Measurements from ENCODE around the gene CDK14.

Gene CDK14

GRCh38 chr7:90972906-90973550, 376.9 kb downstream of the CDK14 start:
- no peak for DNase-seq

GRCh38 chr7:90977056-90977455, 380.9 kb downstream of the CDK14 start:
- no peak for DNase-seq

DNA sequence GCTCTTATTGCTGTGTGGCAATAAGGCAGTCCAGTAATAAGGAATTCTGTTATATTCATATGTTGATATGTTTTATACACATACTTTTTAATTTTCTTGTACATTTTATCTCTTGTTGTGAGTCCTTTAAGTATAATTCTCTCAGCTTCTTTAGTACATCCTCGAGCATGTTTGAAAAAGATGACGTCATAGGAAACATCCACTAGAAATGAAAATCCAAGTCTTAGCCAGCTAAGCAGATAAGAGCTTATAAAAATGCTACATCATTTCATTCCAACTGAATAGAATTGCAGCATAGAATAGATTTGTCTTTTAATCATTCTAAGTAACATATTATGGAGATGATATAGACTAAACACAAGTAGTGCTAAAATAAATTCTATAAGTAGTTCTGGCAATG, 384.4 kb downstream of the CDK14 start:
- DNase-seq, result no peak

DNA sequence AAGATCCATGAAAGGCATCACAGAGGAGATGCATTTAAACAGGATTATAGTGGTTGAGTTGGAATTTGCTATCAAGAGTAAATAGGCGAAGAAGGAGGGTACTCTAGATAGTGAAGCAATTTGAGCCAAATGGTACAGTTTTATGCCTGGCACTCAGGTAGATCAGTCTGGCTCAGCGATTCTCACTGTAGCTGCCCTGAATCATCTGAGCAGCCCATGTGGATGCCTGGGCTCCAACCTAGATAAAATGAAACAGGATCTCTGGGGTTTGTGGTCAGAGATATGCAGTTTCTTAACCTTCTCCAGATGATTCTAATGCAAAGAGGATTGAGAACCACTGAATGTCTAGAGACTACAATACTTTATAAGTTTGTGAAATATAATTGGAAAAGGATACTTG, 386.1 kb downstream of the CDK14 start:
- no peak for DNase-seq

DNA sequence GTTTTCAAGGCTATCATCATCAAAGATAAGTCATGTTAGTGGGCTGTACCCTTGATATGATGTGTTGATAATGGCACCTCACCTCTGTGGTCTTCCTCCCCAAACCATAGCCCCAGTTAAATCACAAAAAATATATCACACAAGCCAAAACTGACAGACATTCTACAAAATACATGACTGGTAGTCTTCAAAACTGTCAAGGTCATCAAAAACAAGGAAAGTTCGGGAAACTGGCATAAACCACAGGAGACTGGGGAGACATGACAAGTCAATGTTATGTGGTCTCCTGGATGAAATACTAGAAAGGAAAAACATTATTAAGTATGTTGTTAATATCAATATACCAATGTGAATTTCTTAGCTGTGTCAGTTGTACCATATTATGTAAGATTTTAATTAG, 388.6 kb downstream of the CDK14 start:
- DNase-seq, result no peak

DNA sequence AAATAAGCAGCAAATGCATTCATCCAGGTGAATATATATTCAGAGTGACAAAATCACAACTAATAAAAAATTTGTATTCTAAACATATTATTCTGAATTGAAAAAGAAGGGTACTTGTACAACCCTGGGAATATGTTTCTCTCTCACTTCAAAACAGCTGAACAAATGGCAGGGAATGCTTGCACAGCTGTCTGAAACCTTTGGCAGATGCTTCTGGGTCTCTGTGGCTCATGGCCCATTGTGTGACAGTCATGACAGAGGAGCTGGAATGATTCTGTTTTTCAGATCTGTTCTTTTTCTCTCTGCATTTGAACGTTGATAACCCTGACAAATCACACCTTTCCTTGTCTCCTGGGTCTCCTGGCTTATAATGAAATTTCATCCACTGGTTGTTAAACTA, 392.4 kb downstream of the CDK14 start:
- peak; percentile 67 to 94 for DNase-seq

DNA sequence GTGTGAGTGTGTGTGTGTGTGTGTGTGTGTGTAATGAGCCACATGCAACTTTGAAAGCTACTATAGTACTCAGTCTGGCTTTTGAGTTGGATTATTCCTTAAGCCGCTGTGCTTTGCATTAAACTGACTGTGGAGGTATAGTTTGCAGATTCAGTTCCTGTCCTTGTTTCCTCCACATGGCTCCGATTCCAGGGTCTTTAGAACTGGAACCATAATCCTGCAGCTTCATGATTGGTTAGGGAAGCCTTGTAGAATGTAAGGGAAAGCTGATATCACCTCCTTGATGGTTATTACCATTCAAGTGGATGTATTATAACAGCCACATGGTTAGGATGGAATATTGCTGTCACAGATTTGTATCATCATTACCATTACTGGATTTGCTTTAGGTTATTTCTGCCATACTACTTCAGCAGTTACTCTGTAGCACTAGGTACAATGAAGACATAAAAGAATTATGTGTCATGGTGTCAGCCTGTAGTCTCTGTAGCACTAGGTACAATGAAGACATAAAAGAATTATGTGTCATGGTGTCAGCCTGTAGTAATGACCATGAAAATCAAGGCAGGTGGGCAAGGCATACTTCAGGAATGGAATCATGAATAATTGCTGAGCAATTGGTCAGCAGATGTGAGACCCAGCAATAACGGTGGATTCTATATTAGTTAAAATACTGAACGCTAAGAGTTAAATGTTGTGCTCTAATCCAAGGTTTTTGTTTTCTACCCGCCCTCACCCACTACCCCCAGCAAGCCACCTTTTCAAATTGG, 393.1 kb downstream of the CDK14 start:
- DNase-seq, result peak; percentile 19 to 65

DNA sequence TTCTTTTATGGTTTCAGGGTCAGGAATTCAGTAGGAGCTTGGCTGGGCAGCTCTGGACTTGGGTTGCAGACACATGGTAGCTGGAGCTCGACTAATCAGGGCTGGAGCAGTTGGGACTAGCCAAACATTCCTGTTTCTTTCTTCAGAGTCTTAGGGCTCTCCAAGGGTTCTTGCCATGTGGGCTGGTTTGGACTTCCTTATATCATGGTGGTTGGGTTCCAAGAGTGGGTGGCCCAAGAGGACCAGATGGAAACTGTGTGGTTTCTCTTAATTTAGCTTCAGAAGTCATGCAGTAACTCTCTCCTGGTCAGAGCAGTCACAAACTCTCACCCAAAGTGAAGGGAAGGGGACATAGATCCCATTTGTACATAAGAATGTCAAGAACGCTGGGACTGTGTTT, 398.0 kb downstream of the CDK14 start:
- DNase-seq, result no peak

DNA sequence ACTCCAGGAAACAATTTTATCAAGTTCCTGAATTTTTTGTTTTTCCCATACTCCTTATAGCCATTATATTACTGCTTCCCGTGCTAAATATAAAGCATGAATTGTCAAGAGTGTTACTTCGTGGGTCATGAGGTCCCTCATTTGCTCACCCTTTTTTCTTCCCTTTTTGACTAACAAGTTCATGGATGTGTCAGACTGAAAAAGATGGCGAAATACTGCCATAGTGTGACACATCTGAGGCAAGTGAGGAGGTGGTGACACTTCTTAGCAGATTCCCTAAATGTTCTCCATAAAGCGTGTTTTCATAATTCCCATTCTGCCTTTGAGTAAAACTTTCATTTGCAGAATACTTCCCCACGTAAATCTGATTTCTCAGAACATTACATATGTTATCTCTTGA, 398.5 kb downstream of the CDK14 start:
- no peak for DNase-seq

DNA sequence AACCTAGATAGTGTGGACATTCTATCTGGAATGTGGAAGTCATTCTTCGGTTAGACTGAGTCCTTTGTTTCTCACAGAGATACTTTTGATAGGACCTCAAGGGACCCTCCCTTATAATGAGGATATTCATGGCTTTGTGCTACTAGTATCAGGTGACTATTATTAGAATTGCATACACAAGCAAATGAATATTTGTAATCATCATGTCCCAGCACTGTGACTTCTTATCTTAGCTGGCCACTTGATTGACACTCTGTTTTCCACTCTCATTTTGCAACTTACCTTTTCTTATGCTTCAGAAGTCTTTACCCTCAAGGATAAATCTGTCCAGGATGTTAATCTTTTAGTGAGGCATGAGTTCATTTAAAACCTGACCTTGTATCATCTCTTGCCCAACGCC, 399.9 kb downstream of the CDK14 start:
- DNase-seq, result no peak

- no peak for DNase-seq
Measured at GRCh38 chr7:90999989-91000979, 404.2 kb downstream of the CDK14 start.

DNA sequence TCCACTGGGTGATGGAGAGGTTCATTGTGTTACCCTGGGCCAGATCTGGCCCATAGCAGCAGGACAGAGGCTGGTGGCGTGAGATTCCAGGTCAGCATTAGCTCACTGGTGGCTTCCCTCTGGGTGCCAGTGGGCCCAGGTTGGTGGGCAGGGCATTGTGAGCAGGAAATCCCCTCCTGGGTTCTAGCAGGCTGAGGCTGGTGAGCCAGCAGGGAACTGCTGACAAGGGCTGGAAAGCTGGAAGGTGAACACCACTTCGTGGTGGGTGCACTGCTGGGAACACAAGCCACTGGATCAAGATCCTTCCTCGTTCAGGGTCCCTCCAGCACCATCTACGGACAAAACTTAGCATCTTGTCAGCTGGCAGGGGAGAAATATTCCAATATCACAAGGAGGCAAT, 408.9 kb downstream of the CDK14 start:
- DNase-seq, result no peak

GRCh38 chr7:91005841-91006240, 409.7 kb downstream of the CDK14 start:
- no peak for DNase-seq

- no peak for DNase-seq
Measured at GRCh38 chr7:91007371-91007770, 411.2 kb downstream of the CDK14 start.

DNA sequence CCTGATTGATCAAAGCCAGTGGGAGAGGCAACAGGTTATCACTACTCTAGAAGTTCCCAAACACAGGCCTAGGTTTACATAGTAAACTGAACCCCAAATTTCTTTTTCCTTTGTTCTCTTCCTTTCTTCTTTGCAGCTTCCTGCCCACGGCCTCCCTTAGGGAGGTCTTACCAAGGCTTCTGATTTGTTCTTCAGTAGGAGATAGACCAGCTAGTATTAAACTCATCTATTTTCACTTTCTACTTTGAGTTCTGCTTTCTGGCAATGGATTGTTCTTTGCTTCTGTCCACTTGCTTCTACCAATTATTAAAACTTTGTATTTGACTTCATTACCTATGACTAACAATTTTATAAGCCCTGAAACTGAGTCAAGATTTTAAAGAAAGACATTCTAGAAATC, 417.0 kb downstream of the CDK14 start:
- no peak for DNase-seq

DNA sequence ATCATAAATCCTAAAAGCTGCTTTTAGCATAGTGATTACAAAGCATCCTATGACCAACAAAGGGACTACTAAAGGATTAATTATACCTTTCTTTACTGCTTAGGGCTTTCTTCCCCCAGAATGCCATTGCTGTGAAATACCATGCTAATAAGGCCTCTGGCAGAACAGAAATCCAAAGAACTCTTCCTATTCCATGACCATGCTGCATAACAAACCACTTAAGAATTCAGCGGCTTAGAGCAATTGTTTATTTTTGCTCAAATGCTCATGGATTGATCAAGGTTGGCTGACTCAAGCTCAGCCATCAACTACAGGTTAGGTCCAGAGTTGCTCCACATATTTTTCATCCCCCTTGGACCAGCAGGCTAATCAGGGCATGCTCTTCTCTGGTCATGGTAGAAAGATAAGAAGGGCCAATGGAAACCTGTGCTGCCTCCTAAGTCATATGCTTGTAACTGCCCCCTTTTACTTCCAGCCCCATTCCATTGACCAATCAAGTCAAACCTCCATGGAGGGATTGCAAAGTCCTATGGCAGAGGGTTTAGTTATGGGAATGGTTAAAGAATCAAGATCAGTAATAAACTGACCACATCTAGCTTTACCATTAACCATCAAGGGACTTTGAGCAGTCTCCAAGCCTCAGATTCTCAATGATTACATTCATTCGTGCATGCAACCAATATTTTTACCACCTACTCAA, 423.7 kb downstream of the CDK14 start:
- DNase-seq, result no peak

- no peak for DNase-seq
Measured at GRCh38 chr7:91020636-91021385, 424.7 kb downstream of the CDK14 start.

DNA sequence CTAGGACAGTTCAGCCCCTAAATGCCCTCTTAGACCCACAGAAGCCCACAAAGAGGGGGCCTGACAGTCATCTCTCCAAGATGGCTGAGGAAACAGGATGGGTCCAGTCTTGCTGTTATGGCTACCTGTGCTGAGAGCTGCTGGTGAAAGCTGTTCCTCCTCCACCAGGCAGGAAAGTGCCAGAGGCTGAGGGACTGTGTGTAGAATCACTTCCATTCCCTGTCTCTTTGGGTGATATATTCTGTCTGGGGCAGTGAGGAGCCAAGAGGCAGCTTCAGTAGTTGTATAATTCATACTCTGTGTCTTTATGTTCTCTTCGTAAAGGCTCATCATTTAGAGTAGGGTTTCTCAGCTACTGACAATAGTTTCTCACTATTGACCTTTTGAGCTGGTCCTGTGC, 425.8 kb downstream of the CDK14 start:
- no peak for DNase-seq

DNA sequence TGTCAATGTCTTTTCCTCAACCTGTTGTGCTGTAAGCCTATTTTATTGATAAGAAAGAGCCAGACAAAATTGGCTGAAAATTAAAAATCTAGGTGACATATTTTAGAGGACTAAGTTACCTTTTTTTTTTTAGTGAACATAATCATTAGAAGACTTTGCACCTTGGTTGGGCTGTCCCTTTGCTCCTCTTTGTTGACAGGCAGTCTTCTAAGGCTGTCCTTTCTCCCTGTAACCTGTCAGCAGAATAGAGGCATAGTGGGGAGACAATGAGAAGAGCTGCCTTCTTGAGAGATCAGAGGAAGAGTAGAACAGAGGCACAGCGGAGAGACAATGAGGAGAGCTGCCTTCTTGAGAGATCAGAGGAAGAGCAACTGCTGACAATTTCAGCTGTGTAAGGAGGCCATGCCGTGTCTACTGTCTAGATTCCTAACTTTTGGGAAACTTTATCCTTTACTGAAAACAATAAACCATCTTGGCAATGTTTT, 429.8 kb downstream of the CDK14 start:
- no peak for DNase-seq

GRCh38 chr7:91029688-91030087, 433.6 kb downstream of the CDK14 start:
- DNase-seq, result no peak

DNA sequence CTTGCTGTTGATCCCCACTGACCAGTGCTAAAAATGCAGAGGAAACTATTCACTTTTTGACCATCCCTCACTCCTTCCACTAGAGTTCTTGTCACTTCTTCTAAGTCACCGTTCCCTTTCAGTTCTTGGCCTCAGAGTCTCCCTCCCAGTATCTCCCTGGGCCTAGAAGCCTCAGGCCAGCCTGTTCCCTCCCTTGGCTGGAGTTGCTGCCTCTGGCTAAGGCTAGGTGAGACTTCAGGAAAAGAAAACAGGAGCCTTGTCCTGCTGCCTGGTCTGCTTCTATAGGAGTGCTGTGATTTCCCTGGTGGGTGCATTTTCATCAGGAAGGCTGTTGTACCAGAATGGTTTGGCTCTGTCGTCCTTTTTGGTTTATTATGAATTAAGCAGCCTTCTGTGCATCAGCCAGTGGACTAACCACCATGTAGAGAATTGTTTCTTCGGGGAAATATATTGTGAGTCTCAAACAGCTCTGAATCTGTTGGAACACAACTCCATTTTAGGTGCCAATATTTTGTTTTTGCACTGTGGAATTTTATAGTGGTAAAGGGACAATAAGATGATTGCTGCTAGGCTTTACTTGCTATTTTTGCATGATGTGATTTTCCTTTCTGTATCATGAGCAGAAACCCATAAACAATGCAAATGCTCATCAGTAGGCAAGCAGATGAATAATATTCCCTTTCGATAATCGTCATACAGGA, 434.7 kb downstream of the CDK14 start:
- DNase-seq, result no peak

Measured in NCI-H2081 (cell line).